WI38 (cell line): Measurements from ENCODE around the gene SFXN4.
"Not testable (repeated sequence)": the region's sequence is repeated elsewhere in the genome, so short reads cannot be mapped to it uniquely, and the experiment has no call there.

Experiments used
- H3K4me3 ChIP-seq: 2 replicates; pipeline ENCODE4 v1.5.1; 2011; ENCODE audit warnings: low read depth, mild to moderate bottlenecking, control low read depth, low read length
- CTCF ChIP-seq: IDR thresholded peaks from 2 replicates; pipeline ENCODE4 v1.5.1; 2012; ENCODE audit warnings: low read depth, mild to moderate bottlenecking, control low read depth, low read length

The SFXN4 gene

GRCh38 chr10:119101366-119102098, 64.0 kb downstream of the SFXN4 start:
- H3K4me3 ChIP-seq = no peak overlapping the region
- no peak for TF ChIP-seq CTCF

GRCh38 chr10:119100434-119101238, 64.9 kb downstream of the SFXN4 start:
- H3K4me3 ChIP-seq = no peak overlapping the region
- no peak for TF ChIP-seq CTCF

GRCh38 chr10:119098576-119098975, 66.9 kb downstream of the SFXN4 start:
- TF ChIP-seq CTCF = no peak
- H3K4me3 ChIP-seq = no peak overlapping the region

- not testable (repeated sequence) for H3K4me3 ChIP-seq
Observed at GRCh38 chr10:119096641-119097415, 68.7 kb downstream of the SFXN4 start.

GRCh38 chr10:119095640-119096039, 69.9 kb downstream of the SFXN4 start:
- no peak for TF ChIP-seq CTCF
- H3K4me3 ChIP-seq = no peak overlapping the region

- TF ChIP-seq CTCF = no peak
- no peak overlapping the region for H3K4me3 ChIP-seq
Observed at GRCh38 chr10:119090968-119091367, 74.5 kb downstream of the SFXN4 start.
